SK-N-MC (cell line): ENCODE measurements around the gene MPRIP.

ENCODE experiments used
- EZH2 ChIP-seq: fragments of 200-600 bp; sonication (generic); IDR thresholded peaks from one replicate; pipeline ENCODE4 v1.6.1; 2017; ENCODE audit warnings: antibody characterized with exemption
- POLR2AphosphoS5 ChIP-seq: IDR thresholded peaks from 2 replicates; pipeline ENCODE4 v1.6.1; 2012; ENCODE audit warnings: mild to moderate bottlenecking, low read depth, low read length, borderline replicate concordance

DNA sequence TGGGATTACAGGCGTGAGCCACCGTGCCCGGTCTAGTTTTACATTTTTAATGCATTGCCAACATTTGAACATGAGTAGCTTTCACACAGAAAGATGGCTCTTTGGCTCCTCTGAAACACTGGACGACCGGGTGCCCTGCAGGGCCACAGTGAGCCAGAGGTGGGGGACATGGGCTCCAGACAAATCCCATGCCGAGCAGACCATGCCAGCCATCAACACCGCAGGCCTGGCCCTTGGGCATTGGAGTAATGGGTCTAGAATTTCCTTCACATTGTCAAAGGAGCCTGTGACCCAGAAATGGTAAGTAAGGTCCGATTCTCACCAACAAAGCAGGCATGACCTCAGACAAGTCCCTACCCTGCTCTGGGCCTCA is 21.4 kb upstream of the MPRIP start:
- TF ChIP-seq EZH2 (no peak), POLR2AphosphoS5 (no peak)
